Adrenal gland (tissue), 12 donors: ENCODE measurements around the gene OVOL3. TPM values are rescaled to one million over a fixed set of nuclear protein-coding genes. Genes with fewer than 3 reads are reported as not detected.

Experiments used
- DNase-seq, 7 donors: peaks; one replicate each; pipeline ENCODE4 v3.0.0-alpha.2; 2019 to 2020
- H3K27ac ChIP-seq, 5 donors: fragments of 200-600 bp; sonication (generic) in 4 of 5; 1 replicate in 3 of 5; 2 replicates in 2 of 5; pipeline versions ENCODE4 v1.5.1 to v1.8.0; 2016 to 2020; ENCODE audit warnings: mild to moderate bottlenecking in 1 of 5
- H3K27me3 ChIP-seq: fragments of 200-600 bp; 2 replicates; pipeline ENCODE4 v1.8.0; 2021
- H3K36me3 ChIP-seq, 2 donors: fragments of 200-600 bp; replicated peaks in 1 of 2; 1 replicate in 1 of 2; 2 replicates in 1 of 2; pipeline versions ENCODE4 v1.5.1 to v1.8.0; 2018 to 2022
- H3K4me1 ChIP-seq, 2 donors: fragments of 200-600 bp; replicated peaks in 1 of 2; 1 replicate in 1 of 2; 2 replicates in 1 of 2; pipeline versions ENCODE4 v1.5.1 to v1.8.0; 2018 to 2021
- H3K4me3 ChIP-seq, 4 donors: fragments of 200-600 bp; sonication (generic) in 3 of 4; one replicate each; pipeline ENCODE4 v1.5.1; 2016 to 2018
- H3K9me3 ChIP-seq, 3 donors: fragments of 200-600 bp; sonication (generic) in 1 of 3; replicated peaks in 1 of 3; 1 replicate in 2 of 3; 2 replicates in 1 of 3; pipeline versions ENCODE4 v1.5.1 to v1.8.0; 2016 to 2021
- CTCF ChIP-seq, 6 experiments: fragments of 450-650 bp in 4 of 6; fragments of 200-600 bp in 2 of 6; sonication (generic) in 1 of 6; IDR thresholded peaks; 1 replicate in 5 of 6; 2 replicates in 1 of 6; pipeline versions ENCODE4 v1.5.1 to v1.8.0; 2016 to 2021; ENCODE audit warnings: antibody characterized with exemption in 6 of 6, mild to moderate bottlenecking in 2 of 6, moderate library complexity in 1 of 6
- POLR2A ChIP-seq, 2 donors: fragments of 450-650 bp; IDR thresholded peaks; one replicate each; pipeline ENCODE4 v1.6.1; 2017; ENCODE audit warnings: antibody characterized with exemption in 2 of 2, mild to moderate bottlenecking in 2 of 2, moderate library complexity in 1 of 2
- WGBS, 4 donors: extraction: QIAGEN DNeasy Blood & Tissue Kit in 2 of 4; methylation state at CpG; one replicate each; pipeline versions ENCODE4 v1.1.5 to v1.1.7; 2013 to 2017; 5-methylcytosine and 5-hydroxymethylcytosine counted together
- intact Hi-C, 2 donors: fragments of 100-400 bp; cut with DNase I; formaldehyde crosslinking; loops; one replicate each; pipeline versions ENCODE4 v1.14.1 to v1.15.0; 2022 to 2023
- polyA plus RNA-seq, 3 donors: library from polyadenylated mRNA; stranded (reverse); fragments of 200-250 nt in 2 of 3; fragments of 350-450 nt in 1 of 3; fragmentation: Illumina TruSeq in 1 of 3; extraction: RNeasy Lipid Tissue Mini Kit (QIAGEN cat#74804) in 1 of 3; gene quantifications; one replicate each; pipeline ENCODE4 v1.2.3, GENCODE V29; 2013 to 2014
- total RNA-seq, 9 donors: library from RNA; depleted of rRNA in 4 of 9; stranded (reverse); fragments of >200 nt in 4 of 9; fragments of 120-200 nt in 1 of 9; fragmentation: NEBNext Ultra II Directional in 1 of 9; extraction: Animal tissue kit (Norgen Biotek cat#: 25700) in 1 of 9; gene quantifications; one replicate each; pipeline versions ENCODE4 v1.1.0 to v1.2.4, GENCODE V29; 2013 to 2023
- donor health status: healthy with polysubstance abuse.
- donor health status: Bipolar disorder and iron deficiency.
- donor health status: DM: yes; HTN: yes; CAD: no.
- donor health status: DM: no; HTN: no; CAD: no.
- donor health status: DM: no; HTN: no; CAD: no.
- donor health status: DM: yes; HTN: yes; CAD: no.

OVOL3 gene
- total and polyA plus RNA-seq, 12 donors, result not detected

- Histone ChIP-seq H3K4me3 (no peak overlapping the region), H3K27me3 (no peaks in the 10 kb centered on the region), H3K36me3 (no peaks in the 10 kb centered on the region), H3K4me1 (no peaks in the 10 kb centered on the region), H3K27ac (no peak overlapping the region), H3K9me3 (no peaks in the 10 kb centered on the region)
- intact Hi-C loops, result no loop called here
- DNase-seq, result no peak
- TF ChIP-seq CTCF (IDR thresholded peaks at IDR 0.05) (no peak), POLR2A (IDR thresholded peaks at IDR 0.05) (no peak)
- WGBS, 4 donors, result 88 to 91% (median 89%) methylated on average over 7 of the region's 7 CpGs
These were observed 29.0 kb upstream of the OVOL3 start for GRCh38 chr19:36081894-36082293.

GRCh38 chr19:36082916-36083315, 28.0 kb upstream of the OVOL3 start:
- TF ChIP-seq CTCF (IDR thresholded peaks at IDR 0.05) (no peak), POLR2A (IDR thresholded peaks at IDR 0.05) (no peak)
- Histone ChIP-seq H3K27ac (no peak overlapping the region), H3K4me1 (no peaks in the 10 kb centered on the region), H3K36me3 (no peaks in the 10 kb centered on the region), H3K9me3 (no peaks in the 10 kb centered on the region), H3K4me3 (no peak overlapping the region), H3K27me3 (no peaks in the 10 kb centered on the region)
- intact Hi-C loops, result no loop called here
- DNase-seq, result no peak
- WGBS, 4 donors, result 92 to 97% (median 94%) methylated on average over 5 to 13 of the region's 13 CpGs

- intact Hi-C loops, result no loop called here
- TF ChIP-seq CTCF (IDR thresholded peaks at IDR 0.05) (no peak), POLR2A (IDR thresholded peaks at IDR 0.05) (no peak)
- no peaks in the 10 kb centered on the region for H3K9me3 ChIP-seq
- H3K4me1 ChIP-seq, result no peaks in the 10 kb centered on the region
- no peak overlapping the region for H3K27ac ChIP-seq
- no peaks in the 10 kb centered on the region for H3K27me3 ChIP-seq
- 94 to 99% (median 96%) methylated on average over 11 to 12 of the region's 12 CpGs for WGBS, 4 donors
- DNase-seq, result no peak
- no peak overlapping the region for H3K4me3 ChIP-seq
- H3K36me3 ChIP-seq, result no peaks in the 10 kb centered on the region
These were observed 26.5 kb upstream of the OVOL3 start for GRCh38 chr19:36084231-36085009.

GRCh38 chr19:36086326-36086725, 24.6 kb upstream of the OVOL3 start:
- DNase-seq, result no peak
- Histone ChIP-seq H3K9me3 (no peaks in the 10 kb centered on the region), H3K27ac (no peak overlapping the region), H3K4me1 (no peaks in the 10 kb centered on the region), H3K27me3 (no peaks in the 10 kb centered on the region), H3K4me3 (no peak overlapping the region), H3K36me3 (no peaks in the 10 kb centered on the region)
- no peak for TF ChIP-seq CTCF (IDR thresholded peaks at IDR 0.05)
- TF ChIP-seq POLR2A (IDR thresholded peaks at IDR 0.05), result no peak
- intact Hi-C loops, result no loop called here
- 89 to 98% (median 93%) methylated on average over 8 to 9 of the region's 9 CpGs for WGBS, 4 donors
